Endothelial cell of umbilical vein (primary cell): ENCODE measurements around the gene LAMA5. TPM values are rescaled to one million over a fixed set of nuclear protein-coding genes. Genes with fewer than 3 reads are reported as not detected.

Source experiments
- BruUV-seq: library from RNA; stranded (reverse); fragments of 400-500 nt; replicated peaks from 2 replicates; lab custom pipeline; 2021; lab: Mats Ljungman, UMichigan
- CTCF ChIA-PET: fragments of 300-600, 350-600 bp; sonication (Branson Sonifier 250); formaldehyde crosslinking; loops from one replicate; lab custom pipeline; 2021; ENCODE audit warnings: antibody characterized with exemption, inconsistent platforms; lab: Charles Lee
- POLR2A ChIA-PET: fragments of 300-600, 350-600 bp; sonication (Branson Sonifier 250); formaldehyde crosslinking; loops from one replicate; lab custom pipeline; 2021; ENCODE audit warnings: antibody characterized with exemption, inconsistent platforms; lab: Charles Lee
- DNase-seq: peaks from one replicate; pipeline ENCODE4 v3.0.0-alpha.2; 2011; ENCODE audit warnings: low read depth, low spot score
- FAIRE-seq: peaks from 2 replicates; lab custom pipeline; 2011; peaks lifted over from hg19 to GRCh38; lab: Jason Lieb, UNC
- H2AFZ ChIP-seq: 2 replicates; pipeline ENCODE4 v1.6.0; 2012; ENCODE audit warnings: low read depth, low read length, control low read depth, inconsistent platforms
- H3K27ac ChIP-seq: 2 replicates; pipeline ENCODE4 v1.5.1; 2011; ENCODE audit warnings: low read depth, mild to moderate bottlenecking, control low read depth, low read length, moderate library complexity; ENCODE audit not compliant: insufficient read depth
- H3K27me3 ChIP-seq, 2 experiments: 2 replicates each; pipeline versions ENCODE4 v1.6.0 to v1.6.1; 2011; ENCODE audit warnings: low read length in 2 of 2, mixed read lengths in 1 of 2; ENCODE audit not compliant: control insufficient read depth in 2 of 2, insufficient read depth in 2 of 2
- H3K36me3 ChIP-seq, 2 experiments: 2 replicates in 1 of 2; 3 replicates in 1 of 2; pipeline ENCODE4 v1.5.1; 2011; ENCODE audit warnings: low read length in 2 of 2, mild to moderate bottlenecking in 1 of 2, moderate library complexity in 1 of 2; ENCODE audit not compliant: control insufficient read depth in 2 of 2, insufficient read depth in 2 of 2; ENCODE audit errors: extremely low read depth in 1 of 2
- H3K4me1 ChIP-seq: 3 replicates; pipeline ENCODE4 v1.5.1; 2011; ENCODE audit warnings: mild to moderate bottlenecking, low read length; ENCODE audit not compliant: control insufficient read depth, insufficient read depth; ENCODE audit errors: extremely low read depth
- H3K4me2 ChIP-seq: 2 replicates; pipeline ENCODE4 v1.6.1; 2011; ENCODE audit warnings: low read length, control low read depth, mixed read lengths; ENCODE audit not compliant: insufficient read depth
- H3K4me3 ChIP-seq, 3 experiments: fragments of 200-600 bp in 1 of 3; sonication (generic), shearing (Covaris generic) in 1 of 3; replicated peaks in 1 of 3; 2 replicates each; pipeline ENCODE4 v1.5.1; 2011 to 2016; ENCODE audit warnings: control low read depth in 3 of 3, low read length in 3 of 3, mild to moderate bottlenecking in 2 of 3, inconsistent platforms in 1 of 3, low read depth in 1 of 3, moderate library complexity in 1 of 3; ENCODE audit not compliant: insufficient read depth in 1 of 3
- H3K79me2 ChIP-seq: 2 replicates; pipeline ENCODE4 v1.6.0; 2012; ENCODE audit warnings: low read length, inconsistent platforms; ENCODE audit not compliant: control insufficient read depth, insufficient read depth
- H3K9ac ChIP-seq: replicated peaks from 2 replicates; pipeline ENCODE3; 2011; ENCODE audit warnings: low read length, control low read depth; ENCODE audit not compliant: insufficient read depth; ENCODE audit errors: extremely low read depth
- H3K9me1 ChIP-seq: replicated peaks from 3 replicates; pipeline ENCODE4 v1.6.0; 2011; ENCODE audit warnings: mild to moderate bottlenecking, low read length; ENCODE audit not compliant: control insufficient read depth, insufficient read depth; ENCODE audit errors: extremely low read depth
- H3K9me3 ChIP-seq: replicated peaks from 2 replicates; pipeline ENCODE4 v1.5.1; 2012; ENCODE audit warnings: low read length, inconsistent platforms; ENCODE audit not compliant: control insufficient read depth, insufficient read depth
- H4K20me1 ChIP-seq: replicated peaks from 2 replicates; pipeline ENCODE3; 2011; ENCODE audit warnings: mild to moderate bottlenecking, low read length; ENCODE audit not compliant: control insufficient read depth, insufficient read depth; ENCODE audit errors: extremely low read depth
- EZH2 ChIP-seq: IDR thresholded peaks from 2 replicates; pipeline ENCODE4 v1.6.1; 2012; ENCODE audit warnings: borderline replicate concordance, low read depth, mild to moderate bottlenecking, moderate library complexity, low read length, inconsistent platforms; ENCODE audit not compliant: severe bottlenecking
- FOS ChIP-seq: IDR thresholded peaks from 2 replicates; pipeline ENCODE4 v1.6.1; 2011; ENCODE audit warnings: mild to moderate bottlenecking, low read length, moderate library complexity, borderline replicate concordance; ENCODE audit not compliant: insufficient read depth
- GATA2 ChIP-seq: IDR thresholded peaks from 2 replicates; pipeline ENCODE4 v1.7.0; 2011; ENCODE audit warnings: low read depth, mild to moderate bottlenecking, moderate library complexity, mixed read lengths, low read length; ENCODE audit not compliant: insufficient read length, insufficient read depth
- JUN ChIP-seq: IDR thresholded peaks from 2 replicates; pipeline ENCODE4 v1.6.1; 2011; ENCODE audit warnings: borderline replicate concordance, low read depth; ENCODE audit not compliant: insufficient read length, insufficient read depth
- MYC ChIP-seq: IDR thresholded peaks from one replicate; pipeline ENCODE4 v1.6.1; 2011; ENCODE audit warnings: mild to moderate bottlenecking, low read depth, low read length
- POLR2A ChIP-seq: IDR thresholded peaks from 2 replicates; pipeline ENCODE4 v1.6.1; 2012; ENCODE audit warnings: low read depth, mild to moderate bottlenecking, control low read depth, low read length
- POLR2AphosphoS5 ChIP-seq: IDR thresholded peaks from 2 replicates; pipeline ENCODE4 v1.6.1; 2012; ENCODE audit warnings: low read depth, mild to moderate bottlenecking, control low read depth, low read length, moderate library complexity; ENCODE audit not compliant: insufficient read depth
- dilution Hi-C: fragments of 300-500 bp; cut with MboI; formaldehyde crosslinking; loops from one replicate; pipeline ENCODE4 v1.15.0; 2019; ENCODE audit warnings: low sequenced_read_pairs; ENCODE audit not compliant: extremely low pct_ligation_motif_present
- intact Hi-C: fragments of 100-400 bp; cut with micrococcal nuclease; formaldehyde crosslinking; loops from one replicate; pipeline ENCODE4 v1.10.0; 2022
- polyA plus RNA-seq, 4 experiments: library from polyadenylated mRNA; depleted of rRNA in 3 of 4; stranded (reverse) in 3 of 4; unstranded in 1 of 4; fragments of >200 nt; gene quantifications; 2 replicates each; pipeline versions ENCODE4 v1.2.1 to v1.2.3, GENCODE V29; 2011 to 2012; ENCODE audit warnings: missing spikeins in 1 of 4
- total RNA-seq: library from RNA; stranded (reverse); gene quantifications from 2 replicates; pipeline ENCODE4 v1.2.3, GENCODE V29; 2021
- TF ChIP-seq, protein P1 (sequence below), 2 donors: IDR thresholded peaks; 1 replicate in 1 of 2; 2 replicates in 1 of 2; pipeline ENCODE4 v1.5.1; 2011; ENCODE audit warnings: low read length in 2 of 2, mild to moderate bottlenecking in 2 of 2, moderate library complexity in 2 of 2, control low read depth in 1 of 2, inconsistent platforms in 1 of 2, low read depth in 1 of 2; ENCODE audit not compliant: insufficient read depth in 1 of 2; ENCODE audit errors: extremely low read depth in 1 of 2
- TF ChIP-seq, protein P2 (sequence below): IDR thresholded peaks from 2 replicates; pipeline ENCODE4 v1.6.1; 2011; ENCODE audit not compliant: insufficient read depth, insufficient read length

LAMA5 gene
- total and polyA plus RNA-seq, 2 donors (not counting 3 experiments of a cell fraction or from before 2014, with no cell fraction given), result 24.0 to 145 TPM

- CTCF ChIA-PET, result interaction anchor here (1.2 to 1.7 kb wide), 2 partner anchors 60 to 67 kb away, joined by 4 to 5 read pairs; no protein-coding TSS in a partner anchor
- FAIRE-seq, result no peak
- Histone ChIP-seq H3K4me3 (no peak overlapping the region), H3K27me3 (no peaks in the 10 kb centered on the region), H3K9me3 (no peaks in the 10 kb centered on the region), H4K20me1 (no peaks in the 10 kb centered on the region), H3K36me3 (peaks cover 15 to 61% of the 10 kb centered on the region in 2 experiments), H2AFZ (no peak overlapping the region), H3K9me1 (no peaks in the 10 kb centered on the region), H3K9ac (no peak overlapping the region), H3K79me2 (peaks cover 4% of the 10 kb centered on the region), H3K4me2 (no peak overlapping the region), H3K27ac (no peak overlapping the region), H3K4me1 (no peaks in the 10 kb centered on the region)
- TF ChIP-seq JUN (no peak), POLR2AphosphoS5 (no peak), GATA2 (no peak), EZH2 (no peak), FOS (no peak), MYC (no peak), POLR2A (no peak)
- TF ChIP-seq, protein P1, sequence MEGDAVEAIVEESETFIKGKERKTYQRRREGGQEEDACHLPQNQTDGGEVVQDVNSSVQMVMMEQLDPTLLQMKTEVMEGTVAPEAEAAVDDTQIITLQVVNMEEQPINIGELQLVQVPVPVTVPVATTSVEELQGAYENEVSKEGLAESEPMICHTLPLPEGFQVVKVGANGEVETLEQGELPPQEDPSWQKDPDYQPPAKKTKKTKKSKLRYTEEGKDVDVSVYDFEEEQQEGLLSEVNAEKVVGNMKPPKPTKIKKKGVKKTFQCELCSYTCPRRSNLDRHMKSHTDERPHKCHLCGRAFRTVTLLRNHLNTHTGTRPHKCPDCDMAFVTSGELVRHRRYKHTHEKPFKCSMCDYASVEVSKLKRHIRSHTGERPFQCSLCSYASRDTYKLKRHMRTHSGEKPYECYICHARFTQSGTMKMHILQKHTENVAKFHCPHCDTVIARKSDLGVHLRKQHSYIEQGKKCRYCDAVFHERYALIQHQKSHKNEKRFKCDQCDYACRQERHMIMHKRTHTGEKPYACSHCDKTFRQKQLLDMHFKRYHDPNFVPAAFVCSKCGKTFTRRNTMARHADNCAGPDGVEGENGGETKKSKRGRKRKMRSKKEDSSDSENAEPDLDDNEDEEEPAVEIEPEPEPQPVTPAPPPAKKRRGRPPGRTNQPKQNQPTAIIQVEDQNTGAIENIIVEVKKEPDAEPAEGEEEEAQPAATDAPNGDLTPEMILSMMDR (IDR thresholded peaks at IDR 0.05; ENCODE audit: extremely low read depth in 1 of 2, insufficient read depth in 1 of 2, low read depth in 1 of 2, low read length in 2 of 2), result no peak
- TF ChIP-seq, protein P2, sequence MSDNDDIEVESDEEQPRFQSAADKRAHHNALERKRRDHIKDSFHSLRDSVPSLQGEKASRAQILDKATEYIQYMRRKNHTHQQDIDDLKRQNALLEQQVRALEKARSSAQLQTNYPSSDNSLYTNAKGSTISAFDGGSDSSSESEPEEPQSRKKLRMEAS, result no peak
- dilution Hi-C loops, result no loop called here
- no peak for DNase-seq
- no TSS peak for BruUV-seq
- POLR2A ChIA-PET, result no interaction called here
- intact Hi-C loops, result no loop called here
Measured at GRCh38 chr20:62315773-62316172, 51.3 kb downstream of the LAMA5 start.
